Measurements from ENCODE around the gene MEGF6. TPM values are rescaled to one million over a fixed set of nuclear protein-coding genes. Genes with fewer than 3 reads are reported as not detected.

Gene MEGF6
- total and polyA plus RNA-seq, 2 experiments from 2014 or later = 11.6 to 21.9 TPM

DNA sequence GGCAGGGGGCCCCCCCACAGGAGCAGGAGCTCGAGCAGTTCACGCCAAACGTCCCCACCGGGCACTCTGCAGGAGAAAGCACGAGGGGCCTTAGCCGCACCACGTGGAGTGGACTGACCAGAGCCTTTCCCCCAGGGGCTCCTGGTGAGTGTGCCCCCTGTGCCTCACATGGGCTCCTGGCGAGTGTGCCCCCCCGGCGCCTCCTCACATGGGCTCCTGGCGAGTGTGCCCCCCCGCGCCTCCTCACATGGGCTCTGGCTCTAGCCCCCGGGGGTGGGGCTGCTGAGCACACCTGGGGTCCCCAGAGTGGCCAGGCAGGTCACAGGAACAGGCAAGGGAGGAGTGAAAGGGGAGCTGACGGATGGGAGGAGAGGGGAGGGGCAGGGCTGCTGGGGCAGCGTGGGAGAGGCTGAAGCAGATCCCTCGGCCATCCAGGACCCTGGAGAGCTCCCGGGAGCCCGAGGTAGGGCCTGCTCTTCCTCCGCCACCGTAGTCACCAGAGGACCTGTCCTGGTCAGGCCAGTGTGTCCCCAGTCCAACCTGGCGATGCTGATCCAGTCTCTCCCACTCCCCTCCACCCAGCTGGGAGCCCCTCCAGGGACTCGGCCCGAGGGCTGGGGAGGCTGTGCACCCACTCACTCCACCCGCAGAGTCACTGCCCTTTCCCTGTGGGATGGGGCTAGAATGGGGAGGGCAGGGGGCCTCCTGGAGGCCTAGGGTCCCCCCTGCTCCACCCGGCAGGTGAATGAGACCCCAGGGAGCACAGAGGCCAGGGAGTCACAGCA, 109.3 kb downstream of the MEGF6 start:
- Histone ChIP-seq H3K9me2 (replicated peaks; ENCODE audit: insufficient read depth) (no peaks in the 10 kb centered on the region), H4K20me1 (ENCODE audit: insufficient read depth, poor library complexity, severe bottlenecking) (no peaks in the 10 kb centered on the region), H3K4me2 (no peak overlapping the region), H3K4me3 (no peak overlapping the region), H3K27me3 (no peaks in the 10 kb centered on the region), H3K27ac (no peak overlapping the region), H3K9me3 (ENCODE audit: low read depth) (no peaks in the 10 kb centered on the region), H3K4me1 (ENCODE audit: insufficient read depth) (no peaks in the 10 kb centered on the region), H2AFZ (no peak overlapping the region), H3K79me2 (no peaks in the 10 kb centered on the region), H3K36me3 (replicated peaks; ENCODE audit: insufficient read depth, low read depth) (no peaks in the 10 kb centered on the region)
- peak; percentile 80 for DNase-seq (ENCODE audit: low spot score)
- TF ChIP-seq EZH2 (IDR thresholded peaks at IDR 0.05; ENCODE audit: borderline replicate concordance) = no peak
- 77% methylated on average over 18 of the region's 26 CpGs for WGBS (ENCODE audit: low lambda C conversion rate, missing lambda C conversion rate)

DNA sequence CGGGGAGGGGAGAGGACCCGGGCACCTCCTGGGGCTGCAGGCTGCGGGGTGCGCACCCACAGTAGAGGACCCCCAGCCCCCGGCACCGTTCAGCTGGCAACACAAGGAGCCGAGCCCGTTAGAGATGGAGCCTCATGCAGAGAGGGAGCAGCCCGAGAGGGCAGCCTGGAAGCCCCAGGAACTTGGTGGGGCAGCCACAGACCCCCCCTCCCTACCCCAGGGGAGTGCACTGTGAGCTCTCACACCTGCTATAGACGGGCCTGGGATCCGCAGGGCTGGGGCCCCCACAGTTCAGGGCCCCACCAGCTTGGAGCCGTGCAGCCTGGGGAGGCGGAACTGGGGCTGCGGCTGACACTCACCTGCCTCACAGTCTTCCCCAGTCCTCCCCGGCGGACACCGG, 109.9 kb downstream of the MEGF6 start:
- WGBS (ENCODE audit: low lambda C conversion rate, missing lambda C conversion rate) = 91% methylated on average over 15 of the region's 17 CpGs
- DNase-seq (ENCODE audit: low spot score) = no peak
- Histone ChIP-seq H3K27me3 (no peaks in the 10 kb centered on the region), H3K9me3 (ENCODE audit: low read depth) (no peaks in the 10 kb centered on the region), H3K27ac (no peak overlapping the region), H3K79me2 (no peaks in the 10 kb centered on the region), H3K4me3 (no peak overlapping the region), H3K36me3 (replicated peaks; ENCODE audit: insufficient read depth, low read depth) (no peaks in the 10 kb centered on the region), H3K4me1 (ENCODE audit: insufficient read depth) (no peaks in the 10 kb centered on the region), H3K4me2 (no peak overlapping the region), H2AFZ (no peak overlapping the region), H4K20me1 (ENCODE audit: insufficient read depth, poor library complexity, severe bottlenecking) (no peaks in the 10 kb centered on the region), H3K9me2 (replicated peaks; ENCODE audit: insufficient read depth) (no peaks in the 10 kb centered on the region)
- TF ChIP-seq CTCF (IDR thresholded peaks at IDR 0.05; ENCODE audit: poor library complexity) (no peak), EZH2phosphoT487 (IDR thresholded peaks at IDR 0.05; ENCODE audit: low read depth, severe bottlenecking, unreplicated experiment) (no peak), EZH2 (IDR thresholded peaks at IDR 0.05; ENCODE audit: borderline replicate concordance) (no peak)

DNA sequence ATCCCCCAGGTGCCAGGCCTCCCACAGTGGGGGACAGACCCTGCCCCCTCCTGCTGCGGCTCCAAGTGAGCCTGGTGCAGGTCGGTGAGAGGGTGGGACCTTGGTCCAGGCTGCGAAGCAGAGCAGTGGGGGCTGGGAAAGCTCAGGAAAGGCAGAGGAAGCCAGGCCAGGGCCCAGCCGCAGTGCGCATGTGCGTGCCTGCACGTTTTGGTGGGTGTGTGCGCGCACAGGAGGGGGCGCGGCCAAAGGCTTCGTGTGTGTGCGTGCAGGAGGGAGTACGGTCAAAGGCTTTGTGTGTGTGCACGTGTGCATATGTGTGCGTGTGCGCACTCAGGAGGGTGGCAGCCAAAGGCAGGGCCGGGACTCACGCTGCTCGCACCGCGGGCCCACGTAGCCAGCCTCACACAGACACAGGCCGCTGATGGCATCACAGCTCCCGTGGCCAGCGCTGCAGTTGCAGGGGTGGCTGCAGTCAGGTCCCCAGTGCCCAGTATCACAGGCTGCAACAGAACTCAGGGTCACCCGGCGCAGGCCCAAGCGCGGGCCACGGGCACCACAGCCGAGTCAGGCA, 111.0 kb downstream of the MEGF6 start:
- no peaks in the 10 kb centered on the region for H3K27me3 ChIP-seq
- no peaks in the 10 kb centered on the region for H3K9me2 ChIP-seq (replicated peaks; ENCODE audit: insufficient read depth)
- H3K79me2 ChIP-seq = no peaks in the 10 kb centered on the region
- no peaks in the 10 kb centered on the region for H3K4me1 ChIP-seq (ENCODE audit: insufficient read depth)
- TF ChIP-seq EZH2phosphoT487 (IDR thresholded peaks at IDR 0.05; ENCODE audit: low read depth, severe bottlenecking, unreplicated experiment) (no peak), CTCF (IDR thresholded peaks at IDR 0.05; ENCODE audit: poor library complexity) (no peak), EZH2 (IDR thresholded peaks at IDR 0.05; ENCODE audit: borderline replicate concordance) (no peak)
- 95% methylated on average over 32 of the region's 32 CpGs for WGBS (ENCODE audit: low lambda C conversion rate, missing lambda C conversion rate)
- H3K36me3 ChIP-seq (replicated peaks; ENCODE audit: insufficient read depth, low read depth) = no peaks in the 10 kb centered on the region
- H3K4me3 ChIP-seq = no peak overlapping the region
- no peaks in the 10 kb centered on the region for H3K9me3 ChIP-seq (ENCODE audit: low read depth)
- no peak overlapping the region for H3K4me2 ChIP-seq
- no peak overlapping the region for H2AFZ ChIP-seq
- H4K20me1 ChIP-seq (ENCODE audit: insufficient read depth, poor library complexity, severe bottlenecking) = no peaks in the 10 kb centered on the region
- DNase-seq (ENCODE audit: low spot score) = no peak
- H3K27ac ChIP-seq = no peak overlapping the region

DNA sequence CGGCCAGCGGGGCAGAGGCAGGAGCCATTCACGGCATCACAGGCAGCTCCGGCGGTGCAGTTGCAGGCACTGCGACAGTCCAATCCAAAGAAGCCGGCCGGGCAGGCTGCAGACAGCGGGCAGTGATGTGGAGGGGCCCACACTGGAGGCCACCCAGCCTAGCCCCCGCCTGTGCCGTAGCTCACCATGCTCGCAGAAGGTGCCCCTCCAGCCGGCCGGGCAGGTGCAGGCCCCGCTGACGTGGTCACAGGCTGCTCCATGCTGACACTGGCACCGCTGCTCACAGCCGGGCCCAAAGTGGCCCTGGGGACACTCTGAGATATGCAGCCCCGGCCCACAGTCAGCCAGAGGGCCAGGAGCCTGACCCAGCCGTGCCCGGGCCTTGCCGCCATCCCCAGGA, 111.7 kb downstream of the MEGF6 start:
- WGBS (ENCODE audit: low lambda C conversion rate, missing lambda C conversion rate) = 97% methylated on average over 21 of the region's 22 CpGs
- Histone ChIP-seq H2AFZ (no peak overlapping the region), H3K4me2 (no peak overlapping the region), H3K4me3 (no peak overlapping the region), H3K79me2 (no peaks in the 10 kb centered on the region), H3K9me2 (replicated peaks; ENCODE audit: insufficient read depth) (no peaks in the 10 kb centered on the region), H3K27ac (no peak overlapping the region), H3K36me3 (replicated peaks; ENCODE audit: insufficient read depth, low read depth) (no peaks in the 10 kb centered on the region), H3K9me3 (ENCODE audit: low read depth) (no peaks in the 10 kb centered on the region), H3K4me1 (ENCODE audit: insufficient read depth) (no peaks in the 10 kb centered on the region), H4K20me1 (ENCODE audit: insufficient read depth, poor library complexity, severe bottlenecking) (no peaks in the 10 kb centered on the region), H3K27me3 (no peaks in the 10 kb centered on the region)
- TF ChIP-seq EZH2phosphoT487 (IDR thresholded peaks at IDR 0.05; ENCODE audit: low read depth, severe bottlenecking, unreplicated experiment) = no peak
- no peak for TF ChIP-seq EZH2 (IDR thresholded peaks at IDR 0.05; ENCODE audit: borderline replicate concordance)
- no peak for TF ChIP-seq CTCF (IDR thresholded peaks at IDR 0.05; ENCODE audit: poor library complexity)
- no peak for DNase-seq (ENCODE audit: low spot score)

All from hepatocyte (in vitro differentiated cells).